Activated T-cell treated with anti-CD3 and anti-CD28 coated beads for 24 hours (primary cell): ENCODE results near the gene CENPM.

ENCODE experiments used
- DNase-seq: peaks from one replicate; pipeline ENCODE4 v3.0.0-alpha.2; 2020; ENCODE audit warnings: low read depth

CENPM gene

GRCh38 chr22:41946629-41947423 is at the start of gene CENPM:
Gene CENPM (minus strand): TSS chr22:41947152. CDS start chr22:41947076, 76 bp downstream.
- DNase-seq = peak; percentile 90

- DNase-seq = no peak
Measured at GRCh38 chr22:41995211-41995610, 48.3 kb upstream of the CENPM start.

GRCh38 chr22:41992496-41992895 is 45.5 kb upstream of the CENPM start:
- DNase-seq = no peak

- DNase-seq = no peak
Measured at GRCh38 chr22:41991111-41991510, 44.2 kb upstream of the CENPM start.

GRCh38 chr22:41989246-41989645 is 42.3 kb upstream of the CENPM start:
- DNase-seq = no peak

GRCh38 chr22:41987276-41987675 is 40.3 kb upstream of the CENPM start:
- DNase-seq = no peak

- no peak for DNase-seq
Measured at GRCh38 chr22:41983513-41984405, 36.8 kb upstream of the CENPM start.

GRCh38 chr22:41982865-41983264 is 35.9 kb upstream of the CENPM start:
- DNase-seq = no peak

- no peak for DNase-seq
Measured at GRCh38 chr22:41979423-41980250, 32.7 kb upstream of the CENPM start.

GRCh38 chr22:41978732-41979131 is 31.8 kb upstream of the CENPM start:
- no peak for DNase-seq

GRCh38 chr22:41976961-41977566 is 30.1 kb upstream of the CENPM start:
- no peak for DNase-seq

GRCh38 chr22:41976070-41976901 is 29.3 kb upstream of the CENPM start:
- peak; percentile 24 for DNase-seq

GRCh38 chr22:41975299-41976069 is 28.5 kb upstream of the CENPM start:
- DNase-seq = no peak

- no peak for DNase-seq
Measured at GRCh38 chr22:41974691-41975290, 27.8 kb upstream of the CENPM start.

GRCh38 chr22:41971431-41971830 is 24.5 kb upstream of the CENPM start:
- no peak for DNase-seq

- no peak for DNase-seq
Measured at GRCh38 chr22:41970601-41971000, 23.6 kb upstream of the CENPM start.

GRCh38 chr22:41969110-41969646 is 22.2 kb upstream of the CENPM start, which contains the start of gene SEPTIN3:
Gene SEPTIN3 (plus strand): TSS chr22:41969443. CDS start chr22:41971493, 2,050 bp downstream.
- no peak for DNase-seq

- no peak for DNase-seq
Measured at GRCh38 chr22:41968601-41969000, 21.6 kb upstream of the CENPM start.

GRCh38 chr22:41966607-41967240 is 19.8 kb upstream of the CENPM start:
- DNase-seq = peak; percentile 19
